Activated CD4-positive, alpha-beta memory T cell treated with anti-CD3 and anti-CD28 coated beads for 36 hours (primary cell): ENCODE results near the gene CREB3L1. TPM values are rescaled to one million over a fixed set of nuclear protein-coding genes. Genes with fewer than 3 reads are reported as not detected.
A peak's percentile ranks its signal among the peaks of the same experiment; 100 is the strongest.

Experiments used
- CTCF ChIA-PET: fragments of 350-600 bp; sonication (Branson Sonifier 250); formaldehyde crosslinking; loops from one replicate; lab custom pipeline; 2021; ENCODE audit warnings: antibody characterized with exemption, inconsistent platforms; lab: Charles Lee
- POLR2A ChIA-PET: fragments of 350-600 bp; sonication (Branson Sonifier 250); formaldehyde crosslinking; loops from one replicate; lab custom pipeline; 2021; ENCODE audit warnings: antibody characterized with exemption; lab: Charles Lee
- DNase-seq: peaks from one replicate; pipeline ENCODE4 v3.0.0-alpha.2; 2020
- H3K27ac Mint-ChIP-seq: one replicate; pipeline ENCODE4 v1.8.0; 2021; ENCODE audit warnings: mixed read lengths
- H3K27me3 Mint-ChIP-seq: one replicate; pipeline ENCODE4 v1.8.0; 2021; ENCODE audit warnings: mixed read lengths
- H3K36me3 Mint-ChIP-seq: one replicate; pipeline ENCODE4 v1.8.0; 2021; ENCODE audit warnings: mixed read lengths
- H3K4me1 Mint-ChIP-seq: one replicate; pipeline ENCODE4 v1.8.0; 2021; ENCODE audit warnings: low read depth, mixed read lengths
- H3K4me3 Mint-ChIP-seq: one replicate; pipeline ENCODE4 v1.8.0; 2021; ENCODE audit warnings: mild to moderate bottlenecking, mixed read lengths
- H3K9me3 Mint-ChIP-seq: one replicate; pipeline ENCODE4 v1.8.0; 2021; ENCODE audit warnings: mixed read lengths
- intact Hi-C: fragments of 100-400 bp; cut with micrococcal nuclease; formaldehyde crosslinking; loops from one replicate; pipeline ENCODE4 v1.15.1; 2023
- total RNA-seq, 2 experiments: library from RNA; stranded (reverse); gene quantifications; one replicate each; pipeline ENCODE4 v1.2.3, GENCODE V29; 2021

Gene CREB3L1
- total RNA-seq, 2 experiments from 2014 or later: not detected

DNA sequence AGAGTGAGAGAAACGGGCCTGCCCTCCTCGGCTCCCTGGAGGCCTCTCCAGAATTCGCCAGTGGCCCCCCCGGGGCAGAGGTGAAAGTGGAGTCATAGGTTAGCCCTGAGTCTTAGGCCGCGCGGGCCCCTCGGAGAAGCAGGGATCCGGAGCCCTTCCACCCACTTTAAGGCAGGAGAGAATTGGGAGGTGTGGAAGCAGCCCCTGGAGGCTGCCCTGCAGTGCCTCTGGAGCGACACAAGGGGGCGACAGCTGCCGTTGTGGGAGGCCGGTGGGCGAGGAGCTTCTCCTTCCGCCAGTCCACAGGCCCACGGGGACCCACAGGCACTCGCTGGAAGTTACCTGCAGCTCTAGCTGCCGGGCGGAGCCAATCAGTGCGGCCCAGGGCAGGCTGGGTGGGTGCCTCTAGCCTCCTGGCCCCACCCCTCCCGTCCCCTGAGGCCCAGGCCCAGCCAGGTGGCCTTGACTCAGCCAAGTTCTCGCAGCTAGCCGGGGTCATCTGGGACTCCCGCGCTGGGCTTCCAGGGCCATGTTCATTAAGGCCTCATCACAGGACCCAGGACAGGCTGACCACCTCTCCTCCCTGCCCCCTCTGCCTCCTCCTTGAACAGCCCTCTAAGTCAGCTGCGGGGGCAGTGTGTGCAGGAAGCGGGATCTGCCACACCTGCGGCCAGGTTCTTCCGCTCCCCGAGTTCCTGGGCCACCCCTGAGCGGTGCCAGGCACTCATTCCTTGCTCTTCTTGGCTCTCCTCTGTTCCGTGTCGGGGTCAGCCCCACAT is 74.8 kb downstream of the CREB3L1 start:
- Mint-ChIP-seq H3K27me3 (no peaks in the 10 kb centered on the region), H3K4me1 (peaks cover 78% of the 10 kb centered on the region), H3K9me3 (no peaks in the 10 kb centered on the region), H3K4me3 (peak overlapping the region; percentile 76), H3K27ac (peak overlapping the region; percentile 87), H3K36me3 (peaks cover 2% of the 10 kb centered on the region)
- peak; percentile 86 for DNase-seq
- CTCF ChIA-PET: interaction anchor here (0.5 to 15.3 kb wide), 28 partner anchors 8 to 349 kb away, joined by 3 to 346 read pairs (median 5); partner anchors contain the start of genes ARHGAP1, ATG13, CHRM4 and CREB3L1
- intact Hi-C loops: loop anchor here (1.0 kb wide), 3 partner anchors 15 to 177 kb away; no protein-coding TSS in a partner anchor
- POLR2A ChIA-PET: interaction anchor here (0.8 to 2.4 kb wide), 2 partner anchors 8 to 9 kb away, joined by 3 to 15 read pairs; no protein-coding TSS in a partner anchor

GRCh38 chr11:46353698-46354097 is 76.2 kb downstream of the CREB3L1 start:
- H3K4me3 Mint-ChIP-seq: peak overlapping the region; percentile 76
- peak overlapping the region; percentile 87 for H3K27ac Mint-ChIP-seq
- no peaks in the 10 kb centered on the region for H3K9me3 Mint-ChIP-seq
- no peaks in the 10 kb centered on the region for H3K27me3 Mint-ChIP-seq
- peaks cover 2% of the 10 kb centered on the region for H3K36me3 Mint-ChIP-seq
- intact Hi-C loops: loop anchor here (1.0 kb wide), 1 partner anchor 8 kb away; no protein-coding TSS in a partner anchor
- POLR2A ChIA-PET: interaction anchor here (1.3 kb wide), 1 partner anchor 12 kb away, joined by 8 read pairs; no protein-coding TSS in a partner anchor
- peak; percentile 78 for DNase-seq
- peaks cover 85% of the 10 kb centered on the region for H3K4me1 Mint-ChIP-seq
- CTCF ChIA-PET: interaction anchor here (1.0 to 15.3 kb wide), 4 partner anchors 13 to 176 kb away, joined by 3 to 346 read pairs (median 45); partner anchors contain the start of gene CHRM4

DNA sequence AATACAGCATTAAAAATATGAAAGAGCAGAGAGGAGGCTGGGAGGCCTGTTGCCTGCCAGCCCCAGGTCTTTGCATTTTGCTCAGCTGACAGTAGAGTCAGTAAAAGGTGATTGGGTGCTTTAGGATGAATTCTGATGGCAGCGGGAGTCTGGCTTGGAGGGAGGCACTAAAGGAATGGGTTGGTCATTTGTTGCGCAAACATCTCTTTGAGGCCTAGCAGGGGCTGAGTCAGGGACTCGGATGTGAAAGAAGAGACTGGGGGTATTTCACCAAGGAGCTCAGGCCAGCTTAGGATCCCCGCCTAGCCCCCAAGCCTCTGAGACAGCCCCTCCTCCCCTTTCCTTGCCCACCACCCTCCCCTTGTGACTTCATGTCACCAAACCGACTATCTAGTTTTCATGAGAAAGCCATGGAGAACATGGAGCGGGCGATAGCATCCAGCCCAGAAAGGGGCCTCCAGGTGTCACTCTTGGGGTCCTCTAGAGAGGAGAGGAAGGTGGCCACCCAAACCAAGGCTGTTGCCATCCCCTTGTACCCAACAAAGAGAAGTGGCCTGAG is 79.5 kb downstream of the CREB3L1 start:
- no peaks in the 10 kb centered on the region for H3K9me3 Mint-ChIP-seq
- CTCF ChIA-PET: interaction anchor here (0.8 to 3.7 kb wide), 5 partner anchors 8 to 35 kb away, joined by 3 to 23 read pairs (median 3); partner anchors contain the start of gene DGKZ
- H3K27me3 Mint-ChIP-seq: no peaks in the 10 kb centered on the region
- H3K4me1 Mint-ChIP-seq: peaks cover 65% of the 10 kb centered on the region
- H3K36me3 Mint-ChIP-seq: no peaks in the 10 kb centered on the region
- intact Hi-C loops: no loop called here
- peak overlapping the region; percentile 39 for H3K27ac Mint-ChIP-seq
- no peak overlapping the region for H3K4me3 Mint-ChIP-seq
- DNase-seq: no peak
- POLR2A ChIA-PET: interaction anchor here (2.4 kb wide), 1 partner anchor 9 kb away, joined by 12 read pairs; the partner anchor contains the start of gene DGKZ

DNA sequence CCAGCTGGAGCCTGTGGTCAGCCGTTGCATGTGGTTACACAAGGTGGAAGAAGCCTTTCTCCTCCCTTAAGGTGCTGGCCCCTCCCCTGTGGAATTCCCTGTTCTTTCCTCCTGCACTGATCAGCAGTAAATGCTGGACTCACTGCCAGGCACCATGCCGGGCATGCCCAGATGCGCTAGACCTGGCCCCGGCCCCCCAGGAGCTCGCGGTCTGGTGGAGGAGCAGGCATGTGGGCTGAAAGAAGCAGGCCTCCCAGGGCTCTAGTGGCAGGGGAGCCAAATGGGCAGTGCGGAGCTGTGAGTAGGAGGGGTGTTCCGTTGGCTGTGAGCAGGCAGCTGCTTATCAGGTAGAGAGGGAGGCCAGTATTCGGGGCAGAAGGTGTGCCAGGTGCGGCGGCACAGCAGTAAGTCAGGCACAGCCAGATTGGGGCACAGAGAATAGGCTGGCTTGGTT is 80.0 kb downstream of the CREB3L1 start:
- POLR2A ChIA-PET: interaction anchor here (2.4 kb wide), 1 partner anchor 9 kb away, joined by 12 read pairs; the partner anchor contains the start of gene DGKZ

GRCh38 chr11:46359953-46360352 is 82.5 kb downstream of the CREB3L1 start:
- Mint-ChIP-seq H3K4me1 (peaks cover 60% of the 10 kb centered on the region), H3K4me3 (no peak overlapping the region), H3K27ac (no peak overlapping the region), H3K9me3 (no peaks in the 10 kb centered on the region), H3K36me3 (no peaks in the 10 kb centered on the region), H3K27me3 (no peaks in the 10 kb centered on the region)
- intact Hi-C loops: loop anchor here (2.0 kb wide), 1 partner anchor 21 kb away; the partner anchor contains the start of gene MDK
- DNase-seq: no peak
- ChIA-PET CTCF (interaction anchor here (1.0 to 17.2 kb wide), 5 partner anchors 9 to 140 kb away, joined by 3 to 346 read pairs (median 5); partner anchors contain the start of gene DGKZ), POLR2A (interaction anchor here (0.6 to 2.2 kb wide), 4 partner anchors 8 to 576 kb away, joined by 3 to 15 read pairs (median 10); partner anchors contain the start of gene DGKZ)

More for the DNA sequence above, 80.0 kb downstream of the CREB3L1 start:
- H3K9me3 Mint-ChIP-seq: no peaks in the 10 kb centered on the region
- H3K4me3 Mint-ChIP-seq: no peak overlapping the region
- H3K27ac Mint-ChIP-seq: peak overlapping the region; percentile 65
- H3K27me3 Mint-ChIP-seq: no peaks in the 10 kb centered on the region
- peaks cover 67% of the 10 kb centered on the region for H3K4me1 Mint-ChIP-seq
- DNase-seq: no peak
- intact Hi-C loops: no loop called here
- H3K36me3 Mint-ChIP-seq: no peaks in the 10 kb centered on the region
- CTCF ChIA-PET: interaction anchor here (0.8 to 17.2 kb wide), 4 partner anchors 10 to 35 kb away, joined by 3 to 346 read pairs (median 13); partner anchors contain the start of gene DGKZ

DNA sequence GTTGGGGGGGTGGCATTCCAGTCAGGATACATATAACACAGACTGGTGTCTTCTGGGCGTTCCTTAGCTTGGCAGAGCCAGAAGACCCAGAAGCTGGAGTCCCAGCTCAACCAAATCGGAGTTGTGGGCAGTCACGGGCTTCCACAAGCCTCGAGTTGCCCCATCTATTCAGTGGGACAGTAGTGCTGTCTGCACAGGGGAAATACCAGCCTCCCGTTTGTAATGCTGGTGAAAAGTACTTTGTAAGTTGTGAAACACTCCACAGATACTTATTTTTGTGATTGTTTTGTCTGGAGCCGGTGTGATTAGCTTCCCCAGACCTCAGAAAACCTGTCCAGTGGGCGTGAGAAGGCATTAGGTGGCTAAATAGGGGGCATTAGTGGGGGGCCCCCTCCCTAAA is 83.4 kb downstream of the CREB3L1 start:
- Mint-ChIP-seq H3K4me1 (peaks cover 64% of the 10 kb centered on the region), H3K27me3 (no peaks in the 10 kb centered on the region), H3K4me3 (peak overlapping the region; percentile 72), H3K9me3 (no peaks in the 10 kb centered on the region), H3K27ac (peak overlapping the region; percentile 84), H3K36me3 (no peaks in the 10 kb centered on the region)
- DNase-seq: no peak
- ChIA-PET CTCF (interaction anchor here (0.8 to 17.2 kb wide), 7 partner anchors 8 to 139 kb away, joined by 3 to 346 read pairs (median 5); partner anchors contain the start of gene DGKZ), POLR2A (interaction anchor here (0.6 to 2.2 kb wide), 5 partner anchors 9 to 218 kb away, joined by 3 to 15 read pairs (median 3); partner anchors contain the start of gene DGKZ)
- intact Hi-C loops: loop anchor here (1.0 to 2.0 kb wide), 2 partner anchors 8 to 20 kb away; partner anchors contain the start of gene MDK

DNA sequence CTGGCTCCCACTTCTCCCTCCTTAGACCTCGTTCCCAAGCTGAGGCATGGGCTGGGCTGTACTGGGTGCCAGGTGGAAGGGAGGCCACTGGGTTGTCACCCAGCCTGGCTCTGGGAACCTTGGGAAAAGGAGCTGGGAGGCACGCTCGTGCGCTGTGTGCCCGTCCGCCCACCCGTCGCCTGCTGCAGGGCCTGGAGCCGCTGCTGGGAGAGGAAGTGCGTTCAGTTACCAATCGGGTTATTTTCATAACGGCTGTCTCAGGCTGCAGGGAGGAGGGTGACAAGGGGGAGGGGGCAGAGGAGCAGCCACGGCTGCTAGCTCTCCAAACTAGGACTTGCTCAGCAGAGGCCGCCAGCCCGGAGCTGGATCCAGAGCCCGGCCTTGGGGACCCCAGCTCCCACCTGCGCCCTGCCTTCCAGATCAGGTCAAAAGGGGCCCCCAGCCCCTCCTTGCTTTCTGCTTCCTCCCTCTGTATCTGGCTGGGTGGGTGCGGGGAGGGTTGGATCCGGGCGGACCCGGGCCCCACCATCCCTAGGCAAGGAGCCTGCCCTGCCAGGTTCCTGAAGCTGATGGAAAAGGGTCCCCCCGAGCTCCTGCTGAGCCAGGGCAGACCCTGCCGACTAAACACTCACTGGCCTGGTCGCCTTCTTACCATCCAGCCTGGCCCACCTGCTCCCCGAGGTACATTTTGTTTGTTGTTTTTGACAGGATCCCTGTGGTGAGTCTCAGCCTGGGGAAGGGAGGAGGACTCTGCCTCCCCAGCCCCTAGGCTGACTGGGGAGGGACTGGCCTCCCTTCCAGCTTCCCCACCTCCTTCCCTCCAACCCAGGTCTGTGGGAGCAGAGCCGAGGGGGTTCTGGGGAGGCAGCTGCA is 84.1 kb downstream of the CREB3L1 start:
- peak; percentile 84 for DNase-seq
- ChIA-PET CTCF (interaction anchor here (0.8 to 17.2 kb wide), 7 partner anchors 7 to 124 kb away, joined by 3 to 346 read pairs (median 5); partner anchors contain the start of genes CHRM4 and DGKZ), POLR2A (interaction anchor here (0.5 to 2.2 kb wide), 6 partner anchors 9 to 239 kb away, joined by 3 to 15 read pairs (median 3); partner anchors contain the start of gene DGKZ)
- Mint-ChIP-seq H3K4me3 (peak overlapping the region; percentile 72), H3K9me3 (no peaks in the 10 kb centered on the region), H3K27me3 (no peaks in the 10 kb centered on the region), H3K27ac (peak overlapping the region; percentile 84), H3K4me1 (peaks cover 62% of the 10 kb centered on the region), H3K36me3 (no peaks in the 10 kb centered on the region)
- intact Hi-C loops: loop anchor here (1.0 to 2.0 kb wide), 2 partner anchors 8 to 19 kb away; partner anchors contain the start of gene MDK

GRCh38 chr11:46362156-46363030 is 84.9 kb downstream of the CREB3L1 start:
- H3K36me3 Mint-ChIP-seq: no peaks in the 10 kb centered on the region
- intact Hi-C loops: no loop called here
- H3K4me1 Mint-ChIP-seq: peaks cover 62% of the 10 kb centered on the region
- H3K4me3 Mint-ChIP-seq: peak overlapping the region; percentile 72
- H3K27ac Mint-ChIP-seq: peak overlapping the region; percentile 69
- H3K27me3 Mint-ChIP-seq: no peaks in the 10 kb centered on the region
- CTCF ChIA-PET: interaction anchor here (1.3 to 17.2 kb wide), 4 partner anchors 15 to 125 kb away, joined by 3 to 346 read pairs (median 8); partner anchors contain the start of genes CHRM4 and DGKZ
- POLR2A ChIA-PET: interaction anchor here (0.6 to 2.2 kb wide), 2 partner anchors 14 to 228 kb away, joined by 3 to 15 read pairs; partner anchors contain the start of gene DGKZ
- no peak for DNase-seq
- no peaks in the 10 kb centered on the region for H3K9me3 Mint-ChIP-seq

- no peaks in the 10 kb centered on the region for H3K36me3 Mint-ChIP-seq
- H3K9me3 Mint-ChIP-seq: no peaks in the 10 kb centered on the region
- H3K4me3 Mint-ChIP-seq: no peak overlapping the region
- intact Hi-C loops: no loop called here
- POLR2A ChIA-PET: interaction anchor here (0.6 kb wide), 1 partner anchor 228 kb away, joined by 3 read pairs; no protein-coding TSS in a partner anchor
- H3K4me1 Mint-ChIP-seq: peaks cover 58% of the 10 kb centered on the region
- H3K27me3 Mint-ChIP-seq: no peaks in the 10 kb centered on the region
- H3K27ac Mint-ChIP-seq: peak overlapping the region; percentile 69
- DNase-seq: no peak
- CTCF ChIA-PET: interaction anchor here (0.8 to 17.2 kb wide), 4 partner anchors 15 to 125 kb away, joined by 3 to 346 read pairs (median 7); partner anchors contain the start of gene DGKZ
Observed at GRCh38 chr11:46363031-46363407, 85.6 kb downstream of the CREB3L1 start.
